DMS79 treated with DMSO at 0.1 percent for 48 hours (cell line): ENCODE data around the gene WFDC10A.
"Not testable (repeated sequence)": the region's sequence is repeated elsewhere in the genome, so short reads cannot be mapped to it uniquely, and the experiment has no call there.

ENCODE experiments used
- DNase-seq: peaks from one replicate; lab custom pipeline; 2025; lab: John Stamatoyannopoulos, UW

Gene WFDC10A

GRCh38 chr20:45649312-45649863, 19.8 kb downstream of the WFDC10A start:
- no peak for DNase-seq

DNA sequence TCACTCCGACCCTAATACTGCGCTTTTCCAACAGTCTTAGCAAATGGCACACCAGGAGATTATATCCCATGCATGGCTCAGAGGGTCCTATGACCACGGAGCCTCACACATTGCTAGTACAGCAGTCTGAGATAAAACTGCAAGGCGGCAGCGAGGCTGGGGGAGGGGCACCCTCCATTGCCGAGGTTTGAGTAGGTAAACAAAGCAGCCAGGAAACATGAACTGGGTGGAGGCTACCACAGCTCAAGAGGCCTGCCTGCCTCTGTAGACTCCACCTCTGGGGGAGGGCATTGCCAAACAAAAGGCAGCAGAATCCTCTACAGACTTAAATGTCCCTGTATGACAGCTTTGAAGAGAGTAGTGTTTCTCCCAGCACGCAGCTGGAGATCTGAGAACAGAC, 22.2 kb downstream of the WFDC10A start:
- not testable (repeated sequence) for DNase-seq

- not testable (repeated sequence) for DNase-seq
These were observed 27.5 kb downstream of the WFDC10A start for GRCh38 chr20:45657038-45657437.

- no peak for DNase-seq
These were observed 40.6 kb downstream of the WFDC10A start, which contains the start of gene WFDC11 for GRCh38 chr20:45670139-45670538. WFDC11 (minus strand) TSS chr20:45670239; CDS start chr20:45650600, 19,639 bp downstream.

DNA sequence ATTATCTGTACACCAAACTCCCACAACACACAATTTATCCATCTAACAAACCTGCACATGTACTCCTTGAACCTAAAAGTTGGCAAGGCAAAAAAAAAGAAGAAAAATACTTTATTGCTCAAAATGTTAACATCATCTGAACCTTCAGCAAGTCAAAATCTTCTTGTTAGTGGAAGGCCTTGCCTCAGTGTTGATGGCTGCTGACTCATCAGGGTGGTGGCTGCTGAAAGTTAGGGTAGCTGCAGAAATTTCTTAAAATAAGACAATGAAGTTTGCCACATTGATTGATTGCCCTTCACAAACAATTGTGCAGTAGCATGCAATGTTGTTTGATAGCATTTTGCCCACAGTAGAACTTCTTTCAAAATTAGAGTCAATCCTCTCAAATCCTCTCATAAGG, 43.2 kb downstream of the WFDC10A start:
- no peak for DNase-seq

GRCh38 chr20:45679650-45680049, 50.1 kb downstream of the WFDC10A start:
- no peak for DNase-seq
